Activated CD8-positive, alpha-beta memory T cell treated with anti-CD3 and anti-CD28 coated beads, Interleukin-2, amount 10 ng/mL, durations not matched to agents 7 days and 5 days (primary cell): Measurements from ENCODE around the gene PPP1CA. TPM values are rescaled to one million over a fixed set of nuclear protein-coding genes. Genes with fewer than 3 reads are reported as not detected.

Experiments
- ATAC-seq: fragments of 150-1000 bp; cut with Tn5 transposase; one replicate; pipeline ENCODE4 v1.10.0; 2021; ENCODE audit warnings: moderate library complexity
- CTCF ChIA-PET: fragments of 350-600 bp; sonication (Branson Sonifier 250); formaldehyde crosslinking; loops from one replicate; lab custom pipeline; 2021; ENCODE audit warnings: antibody characterized with exemption; lab: Charles Lee
- DNase-seq: peaks from one replicate; pipeline ENCODE4 v3.0.0-alpha.2; 2020
- H3K27ac Mint-ChIP-seq: one replicate; pipeline ENCODE4 v1.8.0; 2021; ENCODE audit warnings: mild to moderate bottlenecking, mixed read lengths
- H3K27me3 Mint-ChIP-seq: one replicate; pipeline ENCODE4 v1.8.0; 2021; ENCODE audit warnings: mixed read lengths
- H3K36me3 Mint-ChIP-seq: one replicate; pipeline ENCODE4 v1.8.0; 2021; ENCODE audit warnings: mild to moderate bottlenecking, mixed read lengths
- H3K4me1 Mint-ChIP-seq: one replicate; pipeline ENCODE4 v1.8.0; 2021; ENCODE audit warnings: mixed read lengths
- H3K4me3 Mint-ChIP-seq: one replicate; pipeline ENCODE4 v1.8.0; 2021; ENCODE audit warnings: mild to moderate bottlenecking, moderate library complexity, mixed read lengths
- H3K9me3 Mint-ChIP-seq: one replicate; pipeline ENCODE4 v1.8.0; 2022; ENCODE audit warnings: low read depth, mixed read lengths
- total RNA-seq, 2 experiments: library from RNA; stranded (reverse); gene quantifications; one replicate each; pipeline ENCODE4 v1.2.3, GENCODE V29; 2021

PPP1CA gene
- total RNA-seq, 2 experiments from 2014 or later = 309 to 360 TPM

- no peak for DNase-seq
- H3K9me3 Mint-ChIP-seq = no peaks in the 10 kb centered on the region
- no peak for ATAC-seq
- peak overlapping the region; percentile 68 for H3K27ac Mint-ChIP-seq
- H3K4me1 Mint-ChIP-seq = peaks cover 44% of the 10 kb centered on the region
- no peaks in the 10 kb centered on the region for H3K36me3 Mint-ChIP-seq
- peak overlapping the region; percentile 63 for H3K4me3 Mint-ChIP-seq
- CTCF ChIA-PET = interaction anchor here (0.6 to 9.4 kb wide), 8 partner anchors 8 to 58 kb away, joined by 3 to 88 read pairs (median 4); partner anchors contain the start of genes PPP1CA, RAD9A, RPS6KB2 and TBC1D10C
- peaks cover 7% of the 10 kb centered on the region for H3K27me3 Mint-ChIP-seq
Observed at GRCh38 chr11:67420147-67420645, 18.5 kb upstream of the PPP1CA start.

- no peak for DNase-seq
- H3K4me3 Mint-ChIP-seq = peak overlapping the region; percentile 22
- H3K27ac Mint-ChIP-seq = no peak overlapping the region
- no peaks in the 10 kb centered on the region for H3K36me3 Mint-ChIP-seq
- peaks cover 42% of the 10 kb centered on the region for H3K4me1 Mint-ChIP-seq
- H3K9me3 Mint-ChIP-seq = no peaks in the 10 kb centered on the region
- no peak for ATAC-seq
- H3K27me3 Mint-ChIP-seq = peaks cover 7% of the 10 kb centered on the region
- CTCF ChIA-PET = interaction anchor here (0.6 to 9.4 kb wide), 7 partner anchors 8 to 59 kb away, joined by 3 to 88 read pairs (median 3); partner anchors contain the start of genes PPP1CA, RAD9A and TBC1D10C
Observed at GRCh38 chr11:67419325-67420049, 17.8 kb upstream of the PPP1CA start.

GRCh38 chr11:67418476-67419281, 17.0 kb upstream of the PPP1CA start:
- ATAC-seq (no peak), DNase-seq (no peak)
- H3K27me3 Mint-ChIP-seq = peaks cover 7% of the 10 kb centered on the region
- CTCF ChIA-PET = interaction anchor here (1.1 to 9.4 kb wide), 4 partner anchors 10 to 27 kb away, joined by 3 to 88 read pairs (median 20); partner anchors contain the start of genes PPP1CA, RAD9A, RPS6KB2 and TBC1D10C
- peaks cover 41% of the 10 kb centered on the region for H3K4me1 Mint-ChIP-seq
- no peaks in the 10 kb centered on the region for H3K36me3 Mint-ChIP-seq
- no peaks in the 10 kb centered on the region for H3K9me3 Mint-ChIP-seq
- H3K27ac Mint-ChIP-seq = no peak overlapping the region
- H3K4me3 Mint-ChIP-seq = no peak overlapping the region

- Mint-ChIP-seq H3K9me3 (no peaks in the 10 kb centered on the region), H3K4me3 (no peak overlapping the region), H3K27me3 (peaks cover 7% of the 10 kb centered on the region), H3K27ac (no peak overlapping the region), H3K4me1 (peaks cover 43% of the 10 kb centered on the region), H3K36me3 (no peaks in the 10 kb centered on the region)
- CTCF ChIA-PET = interaction anchor here (2.4 to 9.4 kb wide), 3 partner anchors 9 to 14 kb away, joined by 6 to 88 read pairs (median 34); partner anchors contain the start of genes PPP1CA, RPS6KB2 and TBC1D10C
- ATAC-seq = no peak
- no peak for DNase-seq
Observed at GRCh38 chr11:67417425-67417824, 15.8 kb upstream of the PPP1CA start.

GRCh38 chr11:67416416-67417335, 15.0 kb upstream of the PPP1CA start:
- Mint-ChIP-seq H3K9me3 (no peaks in the 10 kb centered on the region), H3K36me3 (no peaks in the 10 kb centered on the region), H3K4me1 (peaks cover 50% of the 10 kb centered on the region), H3K27ac (no peak overlapping the region), H3K4me3 (peak overlapping the region; percentile 5), H3K27me3 (peaks cover 7% of the 10 kb centered on the region)
- CTCF ChIA-PET = interaction anchor here (2.4 to 9.4 kb wide), 3 partner anchors 8 to 14 kb away, joined by 6 to 88 read pairs (median 34); partner anchors contain the start of genes PPP1CA, RPS6KB2 and TBC1D10C
- DNase-seq (no peak), ATAC-seq (no peak)

- Mint-ChIP-seq H3K27me3 (peaks cover 7% of the 10 kb centered on the region), H3K36me3 (peaks cover under 1% of the 10 kb centered on the region), H3K9me3 (no peaks in the 10 kb centered on the region), H3K4me3 (peak within 1 kb of the TSS; percentile 35), H3K4me1 (peaks cover 54% of the 10 kb centered on the region), H3K27ac (peak within 1 kb of the TSS; percentile 54)
- DNase-seq (no peak), ATAC-seq (no peak)
- CTCF ChIA-PET = interaction anchor here (9.4 kb wide), 1 partner anchor 13 kb away, joined by 88 read pairs; the partner anchor contains the start of genes PPP1CA and TBC1D10C
Observed at GRCh38 chr11:67415501-67416304, 14.0 kb upstream of the PPP1CA start, which contains the start of gene CARNS1. Gene CARNS1 (plus strand): TSS chr11:67415678. CDS start chr11:67416200, 522 bp downstream.

GRCh38 chr11:67413266-67413849, 11.7 kb upstream of the PPP1CA start:
- ATAC-seq (no peak), DNase-seq (no peak)
- peaks cover 7% of the 10 kb centered on the region for H3K27me3 Mint-ChIP-seq
- no peak overlapping the region for H3K27ac Mint-ChIP-seq
- CTCF ChIA-PET = interaction anchor here (1.1 to 9.4 kb wide), 6 partner anchors 10 to 126 kb away, joined by 3 to 88 read pairs (median 4); partner anchors contain the start of genes PITPNM1, PPP1CA, PTPRCAP and RAD9A
- peaks cover 12% of the 10 kb centered on the region for H3K36me3 Mint-ChIP-seq
- no peaks in the 10 kb centered on the region for H3K9me3 Mint-ChIP-seq
- H3K4me1 Mint-ChIP-seq = peaks cover 60% of the 10 kb centered on the region
- no peak overlapping the region for H3K4me3 Mint-ChIP-seq

GRCh38 chr11:67412495-67413179, 11.0 kb upstream of the PPP1CA start:
- CTCF ChIA-PET = interaction anchor here (1.1 to 9.4 kb wide), 7 partner anchors 10 to 93 kb away, joined by 3 to 88 read pairs (median 4); partner anchors contain the start of genes PITPNM1, PPP1CA, PTPRCAP and RAD9A
- Mint-ChIP-seq H3K4me1 (peaks cover 66% of the 10 kb centered on the region), H3K27ac (no peak overlapping the region), H3K4me3 (no peak overlapping the region), H3K27me3 (peaks cover 7% of the 10 kb centered on the region), H3K36me3 (peaks cover 19% of the 10 kb centered on the region), H3K9me3 (no peaks in the 10 kb centered on the region)
- no peak for DNase-seq
- ATAC-seq = no peak

GRCh38 chr11:67411785-67412152, 10.1 kb upstream of the PPP1CA start:
- H3K9me3 Mint-ChIP-seq = no peaks in the 10 kb centered on the region
- no peak for ATAC-seq
- no peak overlapping the region for H3K4me3 Mint-ChIP-seq
- DNase-seq = no peak
- no peak overlapping the region for H3K27ac Mint-ChIP-seq
- H3K27me3 Mint-ChIP-seq = peaks cover 7% of the 10 kb centered on the region
- peaks cover 70% of the 10 kb centered on the region for H3K4me1 Mint-ChIP-seq
- peaks cover 28% of the 10 kb centered on the region for H3K36me3 Mint-ChIP-seq
- CTCF ChIA-PET = interaction anchor here (0.6 to 3.4 kb wide), 8 partner anchors 8 to 149 kb away, joined by 3 to 12 read pairs (median 4); partner anchors contain the start of genes PPP1CA and PTPRCAP

GRCh38 chr11:67410984-67411784, 9.5 kb upstream of the PPP1CA start:
- CTCF ChIA-PET = interaction anchor here (0.6 to 3.4 kb wide), 7 partner anchors 9 to 149 kb away, joined by 3 to 12 read pairs (median 3); partner anchors contain the start of genes PPP1CA and PTPRCAP

More at GRCh38 chr11:67410984-67411784, 9.5 kb upstream of the PPP1CA start:
- peaks cover 70% of the 10 kb centered on the region for H3K4me1 Mint-ChIP-seq
- no peak overlapping the region for H3K27ac Mint-ChIP-seq
- H3K4me3 Mint-ChIP-seq = no peak overlapping the region
- peaks cover 32% of the 10 kb centered on the region for H3K36me3 Mint-ChIP-seq
- DNase-seq (no peak), ATAC-seq (no peak)
- peaks cover 3% of the 10 kb centered on the region for H3K27me3 Mint-ChIP-seq
- H3K9me3 Mint-ChIP-seq = no peaks in the 10 kb centered on the region
